GM21381 (cell line): Measurements from ENCODE around the gene CUX1.

ENCODE experiments used
- ATAC-seq: cut with Tn5 transposase; IDR thresholded peaks from one replicate; pipeline ENCODE4 v1.9.1; 2021; ENCODE audit warnings: mild to moderate bottlenecking, moderate library complexity; ENCODE audit not compliant: unreplicated experiment

CUX1 gene

DNA sequence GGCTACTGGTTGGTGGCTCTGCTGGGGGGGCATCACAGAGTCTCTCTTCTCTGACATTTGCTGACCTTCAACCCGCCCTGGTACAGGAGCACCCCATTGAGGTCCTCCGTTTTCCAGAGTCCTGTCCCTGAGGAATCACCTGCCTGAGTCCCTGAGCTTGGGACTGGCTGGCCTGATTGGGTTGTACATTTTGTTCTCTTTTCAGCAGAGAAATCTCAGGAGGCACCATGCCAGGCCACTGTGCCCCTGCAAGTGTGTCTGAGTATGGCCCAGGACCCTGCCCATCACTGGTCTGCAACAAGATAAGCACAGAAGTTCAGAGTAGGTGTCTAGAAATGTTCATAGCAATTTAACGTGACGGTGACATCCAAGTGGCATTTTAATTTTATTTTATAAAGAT, 131.2 kb downstream of the CUX1 start:
- ATAC-seq = no peak

DNA sequence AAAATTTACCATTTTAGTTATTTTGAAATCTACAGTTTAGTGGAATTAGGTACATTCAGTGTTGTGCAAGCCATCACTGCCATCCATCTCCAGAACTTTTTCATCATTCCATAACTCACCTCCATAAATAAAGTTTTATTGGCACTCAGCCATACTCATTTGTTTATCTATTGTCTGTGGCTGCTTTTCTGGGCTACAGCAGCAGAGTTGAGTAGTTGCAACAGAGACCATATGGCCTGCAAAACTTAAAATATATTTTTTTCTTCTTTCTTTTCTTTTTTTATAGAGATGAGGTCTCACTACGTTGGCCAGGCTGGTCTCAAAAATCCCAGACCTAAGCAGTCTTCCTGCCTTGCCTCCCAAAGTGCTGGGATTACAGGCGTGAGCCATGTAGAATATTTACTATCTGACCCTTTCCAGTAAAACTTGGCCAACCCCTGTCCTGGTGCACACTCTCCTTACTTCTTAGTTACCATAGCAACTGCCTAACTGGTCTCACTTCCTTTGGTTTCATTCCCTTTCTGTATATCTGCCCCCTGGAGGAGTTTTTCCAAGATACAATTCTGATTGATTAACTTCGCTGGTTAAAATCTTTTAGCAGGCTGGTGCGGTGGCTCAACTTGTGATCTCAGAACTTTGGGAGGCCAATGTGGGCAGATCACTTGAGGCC, 133.2 kb downstream of the CUX1 start:
- no peak for ATAC-seq

DNA sequence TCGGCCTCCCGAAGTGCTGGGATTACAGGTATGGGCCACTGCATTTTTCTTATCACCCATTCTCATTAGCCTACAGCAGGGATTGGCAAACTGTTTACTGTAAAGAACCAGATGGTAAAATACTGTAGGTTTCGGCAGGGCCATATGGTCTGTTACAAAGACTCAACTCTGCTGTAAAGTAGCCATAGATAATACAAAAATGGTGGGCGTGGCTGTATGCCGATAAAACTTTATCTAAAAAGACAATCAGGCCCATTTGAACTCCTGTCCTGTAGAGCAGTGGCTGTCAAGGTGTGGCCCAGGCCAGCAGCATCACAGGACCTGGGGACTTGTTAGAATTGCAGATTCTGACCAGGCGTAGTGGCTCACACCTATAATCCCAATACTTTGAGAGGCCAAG, 134.3 kb downstream of the CUX1 start:
- ATAC-seq = no peak

DNA sequence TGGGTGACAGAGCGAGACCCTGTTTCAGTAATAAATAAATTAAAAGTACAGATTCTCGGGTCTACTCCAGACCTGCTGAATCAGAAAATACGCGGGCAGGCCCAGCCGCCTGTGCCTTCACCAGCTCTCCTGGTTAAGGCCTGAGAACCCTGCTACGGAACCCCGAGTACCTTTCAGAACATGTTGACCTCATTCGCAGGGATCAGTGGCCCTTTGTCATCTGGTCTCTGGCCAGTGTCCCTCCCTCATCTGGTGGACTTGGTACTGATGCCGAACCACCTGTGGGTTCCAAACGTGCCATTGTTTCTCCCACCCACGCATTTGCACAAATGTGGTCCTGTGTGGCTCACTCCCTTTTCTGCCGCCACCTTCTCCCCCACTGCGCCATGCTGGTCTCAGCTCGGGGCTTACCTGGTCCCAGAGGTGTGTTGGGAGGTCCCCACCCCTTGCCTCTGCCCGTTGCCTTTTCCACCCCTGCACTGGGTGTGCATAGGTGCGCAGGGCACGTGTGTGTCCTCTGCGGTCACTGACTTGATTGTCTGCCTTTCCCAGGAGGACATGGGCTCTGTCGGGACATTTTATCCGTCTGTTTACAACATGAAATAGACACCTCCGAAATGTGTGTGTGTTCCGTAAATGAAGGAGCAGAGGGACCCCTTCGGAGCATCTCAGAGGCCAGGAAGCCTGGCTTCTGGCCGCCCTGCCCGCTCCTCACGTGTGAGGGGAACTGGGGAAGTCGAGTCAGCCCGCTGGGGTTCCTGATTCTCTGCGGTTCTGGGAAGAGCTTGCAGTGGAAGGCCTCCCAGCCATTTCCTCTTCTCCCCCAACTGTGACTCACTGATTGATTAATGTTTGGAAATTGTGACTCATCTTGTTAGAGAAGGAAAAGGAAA, 135.2 kb downstream of the CUX1 start:
- ATAC-seq = no peak

DNA sequence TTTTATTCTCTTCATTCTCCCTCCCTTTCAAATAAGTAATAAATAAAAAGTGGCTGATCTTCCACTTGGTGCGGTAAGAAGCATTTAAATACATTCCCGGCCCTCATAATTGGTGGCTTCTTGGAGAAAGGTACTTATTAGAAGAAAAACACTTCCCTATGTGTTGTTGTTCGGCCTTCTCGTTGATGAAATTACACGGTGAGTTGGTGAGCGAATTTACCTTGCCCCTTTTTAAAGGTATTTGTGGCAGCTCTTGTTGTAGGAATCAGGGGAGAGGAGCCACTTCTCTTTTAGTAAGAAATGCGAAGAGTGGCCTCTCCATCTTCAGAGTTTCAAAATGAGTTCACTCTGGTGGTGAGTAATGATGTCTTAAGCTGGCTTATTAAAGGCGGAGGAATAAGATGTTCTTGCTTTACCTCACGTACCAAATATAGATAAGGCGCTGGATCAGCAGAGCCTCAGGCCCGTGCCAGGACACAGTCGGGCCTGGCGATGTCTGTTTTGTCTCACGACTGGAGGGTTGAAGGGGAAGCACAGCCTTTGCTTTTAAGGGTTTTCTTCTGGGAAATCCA, 135.9 kb downstream of the CUX1 start:
- no peak for ATAC-seq

DNA sequence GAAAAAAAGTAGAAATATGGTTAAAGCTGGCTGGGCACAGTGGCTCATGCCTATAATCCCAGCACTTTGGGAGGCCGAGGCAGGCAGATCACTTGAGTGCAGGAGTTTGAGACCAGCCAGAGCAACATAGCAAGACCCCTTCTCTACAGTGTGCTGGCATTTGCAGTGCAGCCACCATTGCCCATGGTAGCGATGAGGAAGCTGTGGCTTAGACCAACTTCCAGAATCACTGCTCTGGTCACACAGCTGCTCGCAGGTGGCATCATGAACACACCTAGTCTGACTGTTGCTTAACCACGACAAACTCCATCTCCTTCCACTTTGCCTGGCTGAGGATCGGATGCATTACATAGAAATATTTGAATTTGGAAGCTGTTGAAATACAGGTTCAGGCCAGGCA, 137.1 kb downstream of the CUX1 start:
- no peak for ATAC-seq

DNA sequence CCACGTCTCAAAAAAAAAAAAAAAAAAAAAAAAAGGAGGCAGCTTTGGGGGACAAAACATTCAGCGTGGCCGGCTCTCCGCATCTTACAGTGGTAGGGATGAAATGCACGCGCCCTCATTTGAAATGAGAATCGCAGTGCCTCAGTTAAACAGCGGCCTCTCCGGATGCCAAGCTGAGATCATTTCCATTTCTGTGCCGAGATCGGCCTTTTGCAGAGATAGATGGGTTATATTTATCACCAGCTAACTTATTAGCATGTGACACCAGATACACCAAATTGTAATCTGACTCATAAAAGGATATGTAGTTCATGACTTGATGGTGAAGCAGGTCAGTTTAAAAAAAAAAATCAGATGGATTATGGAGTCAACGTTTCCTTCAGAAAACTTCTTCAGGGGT, 138.7 kb downstream of the CUX1 start:
- ATAC-seq = no peak

DNA sequence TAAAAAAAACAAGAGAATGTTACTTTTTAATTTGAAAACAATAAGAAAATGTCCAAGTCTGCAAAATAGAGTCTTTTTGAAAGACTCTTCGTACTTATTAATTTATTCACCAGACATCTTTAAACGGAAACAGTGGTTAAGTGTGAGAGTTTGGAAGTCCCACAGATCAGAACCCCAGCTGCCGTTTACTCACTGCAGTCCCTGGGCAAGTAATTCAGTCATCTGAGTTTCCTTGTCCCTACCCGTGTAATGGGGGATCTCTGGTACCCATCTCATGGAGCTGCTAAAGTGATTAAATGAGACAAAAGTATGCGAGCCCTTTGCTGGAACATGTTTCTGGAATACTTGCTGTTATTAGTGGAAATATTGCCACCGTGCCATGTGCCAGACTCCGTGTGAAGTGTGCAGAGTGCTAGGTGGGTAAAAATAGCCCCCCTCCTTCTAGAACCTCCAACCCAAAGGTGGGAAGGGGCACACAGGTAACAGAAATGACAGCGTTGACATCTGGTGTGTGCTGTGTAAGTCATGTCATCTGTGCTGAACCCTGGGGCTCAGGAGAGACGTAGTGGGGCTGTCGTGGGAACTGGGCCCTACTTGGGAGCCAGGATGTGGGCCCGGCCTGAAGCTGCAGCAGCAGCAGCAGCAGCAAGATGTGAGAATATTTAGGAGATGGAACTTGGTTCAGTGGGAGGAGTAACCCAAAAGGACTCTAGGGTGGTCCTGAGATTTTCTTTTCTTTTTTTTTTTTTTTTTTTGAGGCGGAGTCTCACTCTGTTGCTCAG, 140.5 kb downstream of the CUX1 start:
- ATAC-seq = no peak

DNA sequence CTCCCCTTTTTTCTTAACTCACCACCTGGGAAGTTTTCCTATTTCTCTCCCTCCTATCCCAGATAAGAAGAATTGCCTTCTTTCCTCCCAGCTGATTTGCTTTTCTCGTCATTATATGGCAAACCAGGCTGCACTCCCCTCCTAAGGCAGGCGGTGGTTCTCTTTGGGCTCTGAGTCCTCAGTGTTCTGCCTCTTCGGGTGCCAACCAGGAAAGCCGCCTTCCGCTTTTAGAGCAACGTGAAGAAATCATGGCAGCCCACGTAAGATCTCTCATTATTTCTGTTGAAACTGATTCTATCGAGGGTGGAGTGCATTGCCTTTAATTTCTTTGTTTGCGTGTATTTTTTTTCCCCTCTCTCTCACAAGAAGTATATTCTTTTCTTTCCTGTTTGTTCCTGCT, 141.9 kb downstream of the CUX1 start:
- ATAC-seq = no peak

DNA sequence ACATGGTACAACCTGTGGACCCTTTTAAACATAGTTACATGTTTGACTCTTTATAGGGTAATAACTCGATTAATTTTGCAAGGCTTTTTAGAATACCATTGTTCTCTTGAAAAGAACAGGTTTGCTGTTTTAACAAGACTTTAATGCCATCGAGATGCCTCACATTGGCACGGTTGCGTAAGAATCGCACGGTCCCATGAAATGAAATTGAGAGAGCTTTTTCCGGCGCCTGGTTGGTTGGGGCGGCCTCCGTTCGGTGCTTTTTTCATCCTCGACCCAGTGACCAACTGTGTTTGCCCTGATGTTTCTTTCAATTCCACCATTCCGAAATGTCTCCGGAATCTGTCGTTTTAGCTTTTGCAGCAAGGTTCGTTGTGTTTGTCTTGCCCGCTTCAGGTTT, 142.4 kb downstream of the CUX1 start:
- ATAC-seq = no peak

DNA sequence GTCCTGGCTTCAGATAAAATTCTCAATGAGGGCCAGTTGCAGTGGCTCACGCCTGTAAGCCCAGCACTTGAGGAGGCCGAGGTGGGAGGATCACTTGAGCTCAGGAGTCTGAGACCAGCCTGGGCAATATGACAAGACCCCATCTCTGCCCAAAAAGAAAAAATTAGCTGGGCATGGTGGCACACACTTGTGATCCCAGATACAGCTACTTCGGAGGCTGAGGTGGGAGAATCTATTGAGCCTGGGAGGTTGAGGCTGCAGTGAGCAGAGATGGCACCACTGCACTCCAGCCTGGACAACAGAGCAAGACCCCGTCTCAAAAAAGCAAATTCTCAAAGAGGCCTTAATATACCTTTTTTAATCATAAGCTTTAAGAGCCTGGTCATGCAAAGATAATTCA, 142.9 kb downstream of the CUX1 start:
- no peak for ATAC-seq

DNA sequence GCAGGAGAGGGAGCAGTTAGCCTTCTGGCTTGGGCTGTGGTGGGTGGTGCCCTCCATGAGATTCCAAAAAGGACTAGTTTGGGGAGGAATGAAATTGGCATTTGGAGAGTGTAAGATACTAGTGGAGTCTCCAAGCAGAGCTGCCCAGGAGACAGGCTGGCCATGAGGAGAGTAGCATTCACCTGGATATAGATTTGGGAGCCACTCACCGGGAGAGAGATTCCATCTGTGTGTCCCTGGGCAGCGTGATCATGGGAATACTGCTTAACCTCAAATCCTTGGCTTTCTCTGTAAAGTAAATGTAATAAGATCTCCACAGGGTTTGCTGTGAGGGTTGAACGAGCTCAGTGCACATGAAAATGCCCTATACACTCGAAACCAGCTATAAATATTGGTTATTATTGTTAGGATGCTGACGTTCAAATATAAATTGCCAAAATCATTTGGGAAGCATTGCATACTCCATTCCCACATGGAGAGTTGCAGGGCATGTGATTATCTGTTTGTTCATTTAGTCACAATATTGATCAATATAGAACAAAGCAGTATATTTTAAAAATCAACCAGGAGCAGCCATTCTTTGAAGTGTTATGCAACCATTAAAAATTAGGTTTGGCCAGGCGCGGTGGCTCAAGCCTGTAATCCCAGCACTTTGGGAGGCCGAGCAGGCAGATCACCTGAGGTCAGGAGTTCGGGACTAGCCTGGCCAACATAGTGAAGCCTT, 143.7 kb downstream of the CUX1 start:
- ATAC-seq = no peak

DNA sequence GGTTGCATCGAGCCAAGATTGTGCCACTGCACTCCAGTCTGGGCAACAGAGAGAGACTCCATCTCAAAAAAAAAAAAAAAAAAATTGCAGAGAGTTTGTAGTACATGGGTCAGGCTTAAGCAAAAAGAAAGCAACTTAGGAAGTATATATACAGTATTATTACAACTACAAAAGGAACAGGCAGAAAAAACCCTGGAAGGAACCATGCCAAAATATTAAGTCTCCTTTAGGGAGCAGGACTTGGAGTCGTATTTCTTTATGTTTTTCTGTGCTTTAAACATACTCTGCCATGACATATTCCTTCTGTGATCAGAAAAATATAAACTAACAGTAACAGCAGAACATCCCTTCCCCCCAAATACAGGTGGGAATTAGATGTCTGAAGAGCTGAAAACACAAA, 144.4 kb downstream of the CUX1 start:
- no peak for ATAC-seq

DNA sequence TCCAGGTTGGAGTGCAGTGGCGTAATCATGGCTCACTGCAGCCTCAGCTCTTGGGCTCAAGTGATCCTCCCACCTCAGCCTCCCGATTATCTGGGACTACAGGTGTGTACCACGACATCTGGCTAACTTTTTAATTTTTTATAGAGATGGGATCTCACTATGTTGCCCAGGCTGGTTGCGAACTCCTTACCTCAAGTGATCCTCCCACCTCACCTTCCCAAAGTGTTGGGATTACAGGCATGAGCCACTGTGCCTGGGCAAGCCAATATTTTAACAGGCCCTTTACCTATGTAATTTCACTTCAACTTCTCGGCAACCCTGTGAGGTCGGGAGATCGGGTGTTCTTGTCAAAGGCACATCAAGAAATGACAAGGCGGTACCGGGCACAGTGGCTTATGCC, 146.3 kb downstream of the CUX1 start:
- ATAC-seq = no peak

DNA sequence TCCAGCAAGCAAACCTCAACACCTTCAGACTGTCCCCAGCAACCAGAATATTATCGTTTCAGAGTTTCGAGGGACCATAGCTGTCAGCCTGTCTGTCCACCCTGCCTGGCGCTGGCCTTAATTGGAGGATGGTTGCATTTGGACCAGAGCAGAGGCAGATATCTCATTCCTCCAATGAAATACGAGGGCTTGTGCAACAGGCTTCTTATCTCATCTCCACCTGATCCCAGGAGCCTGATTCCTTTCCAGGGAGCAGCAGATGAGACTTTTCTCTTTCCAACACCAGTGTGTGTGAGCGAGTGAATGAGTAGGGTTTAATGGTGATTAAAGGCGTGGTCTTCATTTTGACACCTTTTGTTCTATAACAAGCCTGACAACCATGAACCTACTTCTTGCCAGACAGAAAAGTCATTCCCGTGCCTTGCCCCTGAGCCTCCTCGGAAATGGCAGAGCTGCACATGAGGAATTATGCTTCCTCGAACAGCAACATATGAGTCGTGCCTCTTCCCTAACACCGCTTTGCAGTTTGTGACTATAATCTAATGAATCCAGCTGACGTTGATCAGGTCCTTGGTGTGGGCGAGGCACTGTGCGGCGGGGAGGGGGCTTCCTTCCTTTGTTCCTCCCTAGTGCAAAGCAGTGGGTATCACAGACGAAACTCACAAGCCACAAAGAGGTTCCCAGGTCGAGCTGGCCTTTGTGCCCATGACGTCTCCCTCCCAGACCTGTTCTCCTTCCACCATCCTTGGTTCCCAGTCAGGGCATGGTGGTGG, 147.4 kb downstream of the CUX1 start:
- ATAC-seq = no peak

DNA sequence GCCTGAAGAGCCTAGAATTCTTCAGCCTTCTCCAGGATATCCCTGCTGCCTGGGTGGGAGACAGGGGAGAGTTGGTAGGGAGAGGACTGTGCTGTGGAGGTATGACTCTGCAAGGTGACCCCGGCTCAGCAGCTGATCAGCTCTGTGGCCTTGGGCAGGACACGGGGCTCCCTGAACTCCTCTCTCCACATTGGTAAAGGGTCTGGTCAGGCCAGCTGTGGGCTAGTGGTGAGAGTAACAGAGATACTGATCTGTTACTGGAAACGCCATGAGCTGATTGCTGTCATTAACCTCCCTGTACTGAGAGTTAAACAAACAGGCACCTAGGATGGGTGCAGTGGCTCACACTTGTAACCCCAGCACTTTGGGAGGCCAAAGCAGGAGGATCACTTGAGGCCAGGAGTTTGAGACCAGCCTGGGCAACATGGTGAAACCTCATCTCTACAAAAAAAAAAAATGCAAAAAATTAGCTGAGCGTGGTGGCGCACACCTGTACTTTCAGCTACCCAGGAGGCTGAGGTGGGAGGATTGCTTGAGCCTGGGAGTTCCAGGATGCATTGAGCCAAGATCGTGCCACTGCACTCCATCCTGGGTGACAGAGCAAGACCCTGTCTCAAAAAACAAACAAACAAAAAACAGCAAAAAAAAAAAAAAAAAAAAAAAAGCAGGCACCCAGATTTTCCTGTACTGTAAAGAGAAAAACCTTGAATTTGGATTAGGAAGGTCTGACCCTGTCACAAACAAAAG, 151.5 kb downstream of the CUX1 start:
- no peak for ATAC-seq

DNA sequence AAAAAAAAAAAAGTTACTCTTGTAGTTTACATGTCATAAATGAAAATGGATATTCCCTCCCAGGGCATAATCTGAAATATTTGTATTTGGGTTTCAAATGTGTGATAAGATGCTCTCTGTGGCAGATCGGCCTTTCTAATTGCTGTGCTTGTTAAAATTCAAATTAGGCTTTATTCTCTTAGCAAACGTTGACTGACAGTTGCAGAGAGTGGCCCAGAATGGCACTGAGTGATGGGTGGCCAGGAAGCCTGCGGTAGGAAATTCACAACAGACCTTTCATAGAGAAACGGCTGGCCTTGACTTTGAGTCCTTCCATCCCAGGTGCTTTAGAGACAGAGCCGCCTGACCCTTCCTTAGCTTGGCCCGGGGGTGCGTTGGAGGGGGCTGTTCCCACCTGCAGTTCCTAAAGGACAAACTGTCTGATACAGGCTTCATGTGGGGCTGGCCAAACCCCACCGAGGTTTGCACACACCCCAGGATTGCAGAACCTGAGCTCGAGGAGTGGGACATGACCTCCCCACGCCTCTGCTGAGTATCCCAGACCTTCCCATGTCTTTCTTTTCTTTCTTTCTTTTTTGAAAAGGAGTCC, 152.7 kb downstream of the CUX1 start:
- no peak for ATAC-seq

DNA sequence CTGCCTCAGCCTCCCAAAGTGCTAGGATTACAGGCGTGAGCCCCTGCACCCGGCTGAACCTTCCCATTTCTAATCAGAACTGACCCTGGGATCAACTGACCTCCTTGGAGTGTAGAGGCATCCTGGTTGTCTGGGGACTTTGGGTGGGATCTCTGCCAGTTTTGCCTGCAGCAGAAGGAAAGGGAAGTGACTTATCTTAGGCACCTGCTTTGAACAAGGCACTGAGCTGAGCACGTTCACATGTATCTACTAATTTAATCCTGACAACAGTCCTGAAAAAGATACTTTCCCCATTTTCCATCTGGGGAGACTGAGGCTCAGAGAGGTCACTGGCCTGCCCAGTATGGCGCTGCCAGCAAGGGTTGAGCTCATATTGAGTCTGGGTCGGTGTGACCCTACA, 153.4 kb downstream of the CUX1 start:
- no peak for ATAC-seq

DNA sequence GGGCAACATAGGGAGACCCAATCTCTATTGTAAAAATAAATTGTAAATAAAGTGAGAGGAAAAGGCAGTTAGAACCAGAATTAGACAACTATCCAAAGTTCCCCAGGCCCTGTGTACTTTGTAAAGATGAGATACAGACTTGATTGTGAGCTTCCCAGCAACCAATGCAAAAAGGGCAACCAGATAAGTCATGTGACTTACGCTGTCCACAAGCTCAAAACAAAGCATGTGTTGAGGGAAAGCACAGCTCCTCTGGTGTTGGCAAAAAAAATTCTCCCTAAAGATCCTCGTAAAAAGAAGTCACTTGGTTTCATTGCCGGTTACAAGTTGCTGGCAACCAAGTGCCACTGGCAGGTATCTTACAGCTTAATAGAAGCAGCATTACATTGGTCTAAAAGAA, 154.0 kb downstream of the CUX1 start:
- no peak for ATAC-seq
